Upper lobe of right lung (tissue), 1 donor: Measurements from ENCODE around the gene CPAMD8. TPM values are rescaled to one million over a fixed set of nuclear protein-coding genes. Genes with fewer than 3 reads are reported as not detected.

Source experiments
- ATAC-seq: fragments of 200-7000 bp; cut with Tn5 transposase; one replicate; pipeline ENCODE4 v1.9.1; 2020; ENCODE audit warnings: mild to moderate bottlenecking, moderate library complexity
- DNase-seq: peaks from one replicate; pipeline ENCODE4 v3.0.0-alpha.2; 2020
- H3K27ac ChIP-seq: fragments of 200-600 bp; one replicate; pipeline ENCODE4 v1.8.0; 2022
- H3K27me3 ChIP-seq: fragments of 200-600 bp; one replicate; pipeline ENCODE4 v1.8.0; 2022; ENCODE audit warnings: mild to moderate bottlenecking
- H3K36me3 ChIP-seq: fragments of 200-600 bp; one replicate; pipeline ENCODE4 v1.8.0; 2022
- H3K4me1 ChIP-seq: fragments of 200-600 bp; one replicate; pipeline ENCODE4 v1.8.0; 2022
- H3K4me3 ChIP-seq: fragments of 200-600 bp; one replicate; pipeline ENCODE4 v1.8.0; 2022; ENCODE audit warnings: mild to moderate bottlenecking
- H3K9me3 ChIP-seq: fragments of 200-600 bp; one replicate; pipeline ENCODE4 v1.8.0; 2022
- CTCF ChIP-seq: fragments of 200-600 bp; IDR thresholded peaks from one replicate; pipeline ENCODE4 v1.8.0; 2022; ENCODE audit warnings: antibody characterized with exemption
- intact Hi-C: fragments of 100-400 bp; cut with DNase I; formaldehyde crosslinking; loops from one replicate; pipeline ENCODE4 v1.11.0; 2022
- total RNA-seq: library from RNA; stranded (reverse); fragmentation: NEBNext Ultra II Directional; extraction: Animal tissue kit (Norgen Biotek cat#: 25700); gene quantifications from one replicate; pipeline ENCODE4 v1.2.1, GENCODE V29; 2021
- donor health status: DM: no; HTN: yes; CAD: no; lungs with severe emphysema.

CPAMD8 gene
- total RNA-seq, 1 donor from 2014 or later, result 50.9 TPM

DNA sequence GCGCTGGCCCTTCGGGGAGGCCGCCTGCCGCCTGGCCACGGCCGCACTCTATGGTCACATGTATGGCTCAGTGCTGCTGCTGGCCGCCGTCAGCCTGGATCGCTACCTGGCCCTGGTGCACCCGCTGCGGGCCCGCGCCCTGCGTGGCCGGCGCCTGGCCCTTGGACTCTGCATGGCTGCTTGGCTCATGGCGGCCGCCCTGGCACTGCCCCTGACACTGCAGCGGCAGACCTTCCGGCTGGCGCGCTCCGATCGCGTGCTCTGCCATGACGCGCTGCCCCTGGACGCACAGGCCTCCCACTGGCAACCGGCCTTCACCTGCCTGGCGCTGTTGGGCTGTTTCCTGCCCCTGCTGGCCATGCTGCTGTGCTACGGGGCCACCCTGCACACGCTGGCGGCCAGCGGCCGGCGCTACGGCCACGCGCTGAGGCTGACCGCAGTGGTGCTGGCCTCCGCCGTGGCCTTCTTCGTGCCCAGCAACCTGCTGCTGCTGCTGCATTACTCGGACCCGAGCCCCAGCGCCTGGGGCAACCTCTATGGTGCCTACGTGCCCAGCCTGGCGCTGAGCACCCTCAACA lies 136.6 kb downstream of the CPAMD8 start:
- Histone ChIP-seq H3K9me3 (no peaks in the 10 kb centered on the region), H3K36me3 (no peaks in the 10 kb centered on the region), H3K27ac (peak overlapping the region; percentile 70), H3K4me3 (peak overlapping the region; percentile 40), H3K4me1 (peaks cover 19% of the 10 kb centered on the region), H3K27me3 (no peaks in the 10 kb centered on the region)
- DNase-seq (no peak), ATAC-seq (no peak)
- TF ChIP-seq CTCF, result no peak
- intact Hi-C loops, result no loop called here

DNA sequence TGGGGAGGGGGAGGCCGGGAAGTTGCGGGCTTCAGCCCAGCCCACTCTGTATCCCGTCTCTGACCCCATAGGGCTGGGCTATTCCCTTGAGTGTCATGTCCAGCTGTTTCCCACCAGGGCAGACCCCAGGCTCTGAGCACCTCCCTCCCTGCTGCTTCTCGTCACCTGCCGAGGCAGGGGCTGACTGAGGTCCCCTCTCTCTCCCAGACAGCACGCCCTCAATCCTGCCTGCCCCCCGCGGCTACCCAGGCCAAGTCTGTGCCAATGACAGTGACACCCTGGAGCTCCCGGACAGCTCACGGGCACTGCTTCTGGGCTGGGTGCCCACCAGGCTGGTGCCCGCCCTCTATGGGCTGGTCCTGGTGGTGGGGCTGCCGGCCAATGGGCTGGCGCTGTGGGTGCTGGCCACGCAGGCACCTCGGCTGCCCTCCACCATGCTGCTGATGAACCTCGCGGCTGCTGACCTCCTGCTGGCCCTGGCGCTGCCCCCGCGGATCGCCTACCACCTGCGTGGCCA lies 137.2 kb downstream of the CPAMD8 start:
- Histone ChIP-seq H3K36me3 (no peaks in the 10 kb centered on the region), H3K27me3 (no peaks in the 10 kb centered on the region), H3K4me1 (peaks cover 19% of the 10 kb centered on the region), H3K27ac (peak overlapping the region; percentile 70), H3K4me3 (peak overlapping the region; percentile 40), H3K9me3 (no peaks in the 10 kb centered on the region)
- intact Hi-C loops, result no loop called here
- ATAC-seq, result peak; percentile 19
- TF ChIP-seq CTCF, result no peak
- DNase-seq, result no peak

- intact Hi-C loops, result no loop called here
- peaks cover 19% of the 10 kb centered on the region for H3K4me1 ChIP-seq
Measured at GRCh38 chr19:16888629-16889365, 137.8 kb downstream of the CPAMD8 start, which contains the start of gene F2RL3. Gene F2RL3 (plus strand): TSS chr19:16888999. CDS start chr19:16889190, 191 bp downstream.

GRCh38 chr19:16887353-16888265 lies 139.0 kb downstream of the CPAMD8 start:
- no peak for DNase-seq
- H3K27ac ChIP-seq, result peak overlapping the region; percentile 86
- H3K27me3 ChIP-seq, result no peaks in the 10 kb centered on the region
- H3K4me3 ChIP-seq, result no peak overlapping the region
- TF ChIP-seq CTCF, result no peak
- ATAC-seq, result no peak
- peaks cover 19% of the 10 kb centered on the region for H3K4me1 ChIP-seq
- intact Hi-C loops, result no loop called here
- no peaks in the 10 kb centered on the region for H3K36me3 ChIP-seq
- no peaks in the 10 kb centered on the region for H3K9me3 ChIP-seq

More at GRCh38 chr19:16888629-16889365, 137.8 kb downstream of the CPAMD8 start, which contains the start of gene F2RL3:
- no peaks in the 10 kb centered on the region for H3K27me3 ChIP-seq
- peak within 1 kb of the TSS; percentile 70 for H3K27ac ChIP-seq
- no peak for TF ChIP-seq CTCF
- ATAC-seq (peak; percentile 55), DNase-seq (peak; percentile 79)
- peak within 1 kb of the TSS; percentile 40 for H3K4me3 ChIP-seq
- no peaks in the 10 kb centered on the region for H3K9me3 ChIP-seq
- H3K36me3 ChIP-seq, result no peaks in the 10 kb centered on the region

GRCh38 chr19:16886305-16886880 lies 140.2 kb downstream of the CPAMD8 start:
- no peaks in the 10 kb centered on the region for H3K36me3 ChIP-seq
- H3K4me1 ChIP-seq, result peaks cover 19% of the 10 kb centered on the region
- peak overlapping the region; percentile 86 for H3K27ac ChIP-seq
- intact Hi-C loops, result no loop called here
- TF ChIP-seq CTCF, result no peak
- peak overlapping the region; percentile 14 for H3K4me3 ChIP-seq
- peaks cover 7% of the 10 kb centered on the region for H3K9me3 ChIP-seq
- DNase-seq (peak; percentile 87), ATAC-seq (peak; percentile 83)
- no peaks in the 10 kb centered on the region for H3K27me3 ChIP-seq
